GM19025 (cell line): ENCODE data around the gene HSPB1.
"Not testable (repeated sequence)": the region's sequence is repeated elsewhere in the genome, so short reads cannot be mapped to it uniquely, and the experiment has no call there.

Experiments
- ATAC-seq: cut with Tn5 transposase; IDR thresholded peaks from one replicate; pipeline ENCODE4 v1.9.1; 2021; ENCODE audit warnings: mild to moderate bottlenecking, low read depth, moderate library complexity; ENCODE audit not compliant: unreplicated experiment

HSPB1 gene

GRCh38 chr7:76302347-76303201 is at the start of gene HSPB1:
Gene HSPB1, plus strand, starts transcription at chr7:76302673. Its CDS starts 40 bp downstream, at chr7:76302713.
- ATAC-seq: peak; percentile 53

DNA sequence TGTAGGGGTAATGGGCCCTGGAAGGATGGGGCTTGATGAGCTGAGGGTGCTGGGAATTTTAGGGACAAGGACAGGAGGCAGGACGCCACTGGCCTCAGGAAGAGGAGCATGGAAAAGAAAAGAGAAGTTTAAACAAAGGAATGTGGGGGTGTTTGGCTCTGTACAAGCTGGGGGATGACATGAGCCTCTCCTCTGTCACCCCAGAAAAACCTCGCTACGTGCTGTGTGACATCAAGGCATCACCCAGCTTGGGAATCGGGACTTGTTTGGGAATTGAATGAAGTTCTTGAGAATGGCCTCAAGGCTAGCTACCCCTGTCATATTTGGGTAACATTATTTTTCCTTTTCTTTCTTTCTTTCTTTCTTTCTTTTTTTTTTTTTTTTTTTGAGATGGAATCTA is 47.7 kb upstream of the HSPB1 start:
- ATAC-seq: no peak

- no peak for ATAC-seq
These were observed 44.5 kb upstream of the HSPB1 start for GRCh38 chr7:76257973-76258372.

DNA sequence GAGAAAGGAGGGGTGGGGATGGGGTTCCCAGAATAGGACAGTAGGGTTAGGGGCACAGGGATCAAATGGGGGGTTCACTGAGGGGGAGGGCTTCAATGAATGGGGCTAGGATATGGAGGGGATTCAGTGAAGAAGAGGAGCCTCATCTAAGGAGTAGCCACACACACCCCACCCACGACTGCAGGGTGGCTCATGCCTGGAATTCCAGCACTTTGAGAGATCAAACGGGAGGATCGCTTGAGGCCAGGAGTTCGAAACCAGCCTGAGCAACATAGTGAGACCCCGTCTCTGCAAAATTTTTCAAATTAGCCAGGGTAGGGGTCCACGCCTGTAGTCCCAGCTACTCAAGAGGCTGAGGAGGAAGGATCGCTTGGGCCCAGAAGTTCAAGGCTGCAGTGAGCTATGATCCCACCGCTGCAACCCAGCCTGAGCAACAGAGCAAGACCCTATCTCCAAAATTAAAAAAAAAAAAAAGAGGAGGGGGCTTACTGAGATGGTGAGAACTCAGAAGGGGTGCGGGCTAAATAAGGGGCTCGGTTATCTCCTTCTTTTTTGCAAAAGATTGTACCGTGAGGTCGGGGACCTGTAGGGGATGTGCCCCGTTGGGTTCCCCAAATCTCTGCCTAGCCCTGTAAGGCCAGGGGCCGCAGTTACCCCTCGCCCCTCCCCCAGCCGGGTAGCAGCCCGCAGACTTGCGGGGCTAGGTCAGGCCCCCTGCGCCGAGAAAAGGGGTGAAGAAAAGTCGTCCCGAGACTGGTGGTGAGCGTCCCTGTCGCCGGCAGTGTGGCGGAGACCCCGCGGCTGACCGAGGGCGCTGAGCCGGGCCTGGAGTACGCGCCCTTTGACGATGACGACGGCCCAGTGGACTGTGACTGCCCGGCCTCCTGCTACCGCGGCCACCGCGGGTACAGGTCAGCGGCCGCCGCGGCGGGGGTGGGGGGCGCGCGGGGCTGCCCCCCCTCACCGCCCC is 43.1 kb upstream of the HSPB1 start:
- no peak for ATAC-seq

DNA sequence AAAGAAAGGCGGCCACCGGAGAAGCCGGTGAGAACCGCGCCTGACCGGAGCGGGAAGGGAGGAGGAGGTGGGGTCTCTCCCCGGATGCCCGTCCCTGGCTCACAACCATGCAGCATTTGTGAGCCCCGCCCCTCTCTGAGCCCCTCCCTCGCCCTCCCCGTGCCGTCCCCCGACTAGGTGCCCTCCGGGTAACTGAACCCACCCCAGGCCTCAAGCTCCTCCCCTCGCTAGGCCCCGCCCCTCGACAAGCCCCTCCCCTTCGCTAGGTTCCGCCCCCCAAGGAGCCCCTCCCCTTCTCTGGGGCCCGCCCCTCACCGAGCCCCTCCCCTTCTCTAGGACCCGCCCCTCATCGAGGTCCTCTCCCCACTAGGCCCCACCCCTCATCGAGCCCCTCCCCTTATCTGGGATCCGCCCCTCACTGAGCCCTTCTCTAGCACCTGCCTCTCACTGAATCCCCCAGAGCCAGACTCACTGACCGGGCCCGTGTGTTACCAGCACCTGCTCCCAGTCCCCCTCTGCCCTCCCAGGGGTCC is 42.2 kb upstream of the HSPB1 start:
- no peak for ATAC-seq

DNA sequence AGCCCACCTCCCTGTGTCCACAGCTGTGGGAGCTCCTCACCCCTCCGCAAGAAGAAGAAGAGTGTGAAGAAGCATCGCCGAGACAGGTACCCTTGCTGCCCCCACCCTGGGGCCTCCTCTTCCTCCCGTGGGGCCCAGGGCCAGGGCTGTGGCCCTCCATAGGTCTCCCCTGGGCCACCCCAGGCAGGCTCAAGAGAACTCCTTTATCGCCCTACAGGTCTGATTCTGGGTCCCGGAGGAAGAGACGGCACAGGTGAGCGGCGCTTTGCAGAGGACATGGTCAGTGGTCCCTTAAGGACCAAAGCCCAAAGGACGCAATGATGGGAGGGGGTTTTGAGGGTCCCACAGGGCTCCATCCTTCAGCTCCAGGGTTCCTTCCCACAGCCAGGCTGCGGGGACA is 41.1 kb upstream of the HSPB1 start:
- no peak for ATAC-seq

GRCh38 chr7:76261931-76262330 is 40.5 kb upstream of the HSPB1 start:
- no peak for ATAC-seq

DNA sequence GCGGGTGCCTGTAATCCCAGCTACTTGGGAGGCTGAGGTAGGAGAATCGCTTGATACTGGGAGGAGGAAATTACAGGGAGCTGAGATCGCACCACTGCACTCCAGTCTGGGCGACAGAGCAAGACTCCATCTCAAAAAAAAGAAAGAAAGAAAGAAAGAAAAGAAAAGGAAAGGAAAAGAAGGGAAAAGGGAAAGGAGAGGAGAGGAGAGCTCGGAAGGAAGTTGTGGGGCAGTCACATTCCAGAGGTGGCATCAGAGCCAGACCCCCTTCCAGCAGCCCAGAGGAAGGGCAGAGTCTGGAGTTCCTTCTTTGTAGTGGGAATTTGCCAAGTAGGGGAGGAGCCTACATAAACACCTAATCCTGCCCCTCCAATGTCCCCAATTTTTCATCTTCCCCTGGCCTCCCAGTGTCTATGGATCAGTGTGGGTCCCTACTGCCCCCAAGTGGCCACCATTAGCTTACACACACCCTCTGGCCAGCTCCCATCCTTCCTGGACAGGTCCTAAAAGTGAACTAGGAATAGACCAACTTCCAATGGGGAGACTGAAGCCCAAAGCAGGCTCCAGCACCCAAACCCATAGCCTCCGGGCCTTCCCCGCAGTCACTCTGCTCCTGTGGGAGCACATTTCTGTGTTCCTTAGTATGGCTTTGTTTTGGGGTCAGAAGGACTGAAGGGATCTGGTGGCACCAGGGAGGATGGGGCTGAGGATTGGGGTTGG is 39.6 kb upstream of the HSPB1 start:
- ATAC-seq: no peak

- no peak for ATAC-seq
These were observed 37.2 kb upstream of the HSPB1 start for GRCh38 chr7:76265299-76265698.

DNA sequence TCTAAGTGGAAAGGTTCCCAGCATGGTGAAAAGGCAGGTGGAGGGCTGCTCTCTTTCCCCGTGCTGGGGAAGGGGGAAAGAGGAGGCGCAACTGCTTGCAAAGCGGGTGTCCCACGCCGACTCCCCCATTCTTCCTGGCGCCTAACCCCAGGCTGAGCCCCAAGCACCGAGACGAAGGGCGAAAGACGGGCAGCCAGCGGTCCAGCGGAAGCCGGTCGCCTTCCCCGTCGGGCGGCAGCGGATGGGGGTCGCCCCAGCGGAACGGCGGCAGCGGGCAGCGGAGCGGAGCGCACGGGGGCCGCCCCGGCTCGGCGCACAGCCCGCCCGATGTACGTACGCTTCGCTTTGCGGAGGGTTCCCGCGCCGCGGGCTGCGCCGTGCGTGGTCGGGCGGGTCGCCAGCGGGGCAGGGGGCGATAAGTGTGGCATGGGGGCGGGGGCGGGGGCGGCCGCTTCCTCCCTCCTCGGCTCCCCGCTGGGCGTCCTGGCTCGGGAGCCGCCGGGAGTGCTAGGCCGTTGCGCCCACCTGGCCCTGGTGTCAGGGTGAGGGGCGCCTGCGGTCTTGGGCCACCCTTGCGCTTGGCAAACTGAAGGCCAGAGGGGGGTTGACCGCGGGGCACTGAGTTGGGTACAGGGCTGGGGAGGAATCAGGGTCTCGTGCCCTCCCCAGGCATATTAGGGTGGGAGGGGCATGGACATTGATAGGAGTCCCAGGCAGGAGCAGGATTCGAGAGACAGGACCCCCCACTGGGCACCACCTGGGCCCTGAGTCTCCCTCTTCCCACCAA is 35.2 kb upstream of the HSPB1 start:
- no peak for ATAC-seq

DNA sequence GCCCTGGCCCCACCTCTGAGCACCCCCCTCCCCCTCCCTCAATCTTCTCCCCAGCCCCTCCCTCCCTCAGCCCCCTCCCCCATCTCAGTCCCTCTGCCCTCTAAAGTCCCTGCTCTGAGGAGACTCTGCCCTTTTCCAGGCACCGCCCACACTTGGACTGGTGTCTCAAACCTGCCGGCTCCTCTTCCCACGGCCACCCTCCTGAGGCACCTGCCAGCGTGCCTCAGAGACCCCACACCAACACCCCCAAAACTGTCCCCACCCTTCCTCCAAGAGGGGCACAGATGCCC is 34.6 kb upstream of the HSPB1 start:
- ATAC-seq: no peak

DNA sequence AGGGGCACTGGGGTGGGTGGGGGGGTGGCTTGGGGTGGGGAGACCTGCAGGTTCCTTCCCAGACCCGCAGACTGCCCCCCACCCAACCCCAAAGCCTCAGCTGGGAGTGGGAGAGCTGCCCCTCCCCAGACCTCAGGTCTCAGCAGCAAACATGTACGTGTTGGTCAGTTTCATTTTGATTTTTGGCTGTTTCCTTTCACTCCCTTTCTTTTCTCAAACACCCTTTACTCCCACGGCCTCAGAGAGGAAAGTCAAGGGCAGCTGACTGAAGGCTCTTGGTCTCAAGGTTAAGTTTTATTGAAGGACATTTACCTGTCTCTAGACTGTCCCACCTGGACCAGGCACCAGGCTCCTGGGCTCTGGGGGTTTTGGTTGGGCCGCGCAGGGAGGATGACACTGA is 34.1 kb upstream of the HSPB1 start:
- no peak for ATAC-seq

DNA sequence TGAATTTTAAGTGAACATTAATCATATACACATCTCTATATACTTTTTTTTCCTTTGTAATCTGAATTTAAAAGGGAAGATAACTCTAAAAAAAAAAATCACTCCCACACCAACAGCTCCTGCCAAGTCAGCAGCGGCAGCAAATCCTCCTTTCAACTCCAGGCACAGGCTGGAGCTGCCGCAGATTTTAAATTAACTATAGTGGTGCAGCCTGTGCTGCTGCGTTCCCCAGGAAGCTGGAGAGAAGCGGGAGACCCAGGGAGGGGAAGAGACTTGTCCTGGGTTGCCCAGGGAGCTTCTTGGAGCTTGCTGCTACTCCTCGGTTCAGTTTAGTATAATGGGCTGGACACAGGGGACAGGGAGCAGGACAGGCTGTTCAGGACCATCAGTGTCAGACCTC is 32.6 kb upstream of the HSPB1 start:
- no peak for ATAC-seq

DNA sequence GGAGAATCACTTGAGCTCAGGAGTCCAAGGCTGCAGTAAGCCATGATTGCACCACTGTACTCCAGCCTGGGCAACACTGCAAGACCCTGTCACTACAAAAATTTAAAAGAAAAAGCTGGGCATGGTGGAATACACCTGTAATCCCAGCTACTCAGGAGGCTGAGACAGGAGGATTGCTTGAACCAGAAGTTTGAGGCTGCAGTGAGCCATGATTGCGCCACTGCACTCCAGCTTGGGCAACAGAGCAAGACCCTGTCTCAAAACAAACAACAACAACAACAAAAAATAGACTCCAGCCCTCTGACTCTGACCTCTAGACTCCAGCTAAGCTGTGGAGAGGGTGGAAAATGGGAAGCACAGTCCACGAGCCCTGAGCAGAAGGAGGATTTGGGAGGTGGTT is 31.1 kb upstream of the HSPB1 start:
- not testable (repeated sequence) for ATAC-seq

GRCh38 chr7:76272142-76272541 is 30.3 kb upstream of the HSPB1 start:
- ATAC-seq: no peak

DNA sequence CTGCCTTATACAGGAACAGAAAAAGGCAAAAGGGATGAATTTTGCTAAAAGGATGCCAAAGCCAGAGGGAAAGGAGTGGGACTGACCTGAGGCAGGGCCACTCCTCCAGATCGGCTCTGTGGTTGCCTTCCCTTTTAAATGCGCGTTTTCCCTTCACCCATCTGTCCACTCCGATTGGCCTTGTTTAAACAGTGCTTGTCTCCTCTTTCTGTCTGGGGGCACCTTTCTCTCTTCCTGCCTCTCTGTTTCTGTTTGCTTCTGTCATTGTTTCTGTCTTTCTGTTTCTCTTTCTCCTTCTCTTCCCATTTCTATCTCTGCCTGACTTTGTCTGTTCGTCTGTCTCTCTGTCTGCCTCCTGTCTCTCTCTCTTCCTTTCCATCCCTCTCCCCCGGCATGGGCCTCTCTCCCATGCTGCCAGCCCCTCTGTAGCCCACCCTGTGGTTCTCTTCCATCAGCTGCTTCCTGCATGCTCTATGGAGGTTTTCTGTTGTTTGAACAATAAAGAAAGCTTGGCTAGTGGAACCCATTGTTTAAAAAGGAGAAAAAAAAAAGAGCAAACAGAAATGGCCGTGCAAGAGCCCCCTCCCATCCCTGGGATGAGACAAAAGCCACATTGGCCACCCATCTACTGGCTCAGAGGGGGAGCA is 29.5 kb upstream of the HSPB1 start:
- peak; percentile 55 for ATAC-seq

DNA sequence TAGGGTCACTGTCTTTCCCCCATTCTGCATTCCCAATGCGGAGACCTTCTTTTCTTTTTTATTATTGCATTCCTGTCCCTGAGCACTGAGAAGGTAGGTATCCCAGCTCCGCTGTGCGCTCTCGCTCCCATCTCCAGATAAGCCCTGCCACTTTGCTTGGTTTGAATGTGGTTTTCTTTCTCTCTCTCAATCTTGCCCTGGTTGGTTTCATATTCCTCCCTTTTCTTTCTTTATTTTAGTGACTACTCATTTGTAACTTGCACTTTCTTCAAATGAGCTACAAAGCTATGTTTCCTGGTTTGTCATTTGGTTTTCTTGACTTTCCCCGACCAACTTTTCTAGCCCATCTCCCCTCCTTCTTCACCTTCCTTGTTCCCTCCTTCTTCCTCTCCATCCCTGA is 29.0 kb upstream of the HSPB1 start:
- ATAC-seq: no peak

DNA sequence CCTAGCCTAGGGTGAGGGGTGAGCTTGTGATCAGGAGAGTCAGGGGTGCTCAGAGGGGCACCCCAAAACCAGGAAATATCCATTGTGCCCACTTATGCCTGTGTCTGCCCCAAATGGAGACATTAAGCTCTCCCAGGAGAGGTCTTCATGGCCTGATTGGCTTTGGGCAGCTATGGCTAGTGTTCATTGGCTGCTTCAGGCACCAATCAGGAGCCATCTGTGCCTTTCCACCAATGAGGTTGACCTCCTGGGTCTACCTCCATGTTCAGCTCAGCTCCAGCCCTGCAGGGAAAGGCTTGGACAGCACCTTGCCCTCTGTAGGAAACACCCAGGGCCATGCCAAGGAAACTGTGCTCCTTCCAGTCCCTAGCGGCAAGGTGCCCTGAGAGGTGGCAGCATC is 23.9 kb upstream of the HSPB1 start:
- ATAC-seq: no peak

GRCh38 chr7:76280408-76280807 is 22.1 kb upstream of the HSPB1 start:
- ATAC-seq: no peak
